SK-N-SH treated with all-trans-retinoic acid at 6 μM for 48 hours (cell line): Measurements from ENCODE around the gene AP2A2.

Source experiments
- ARNTL ChIP-seq: fragments of 450-650 bp; formaldehyde crosslinking; IDR thresholded peaks from 2 replicates; pipeline ENCODE4 v1.5.0; 2020; ENCODE audit warnings: low read depth, mild to moderate bottlenecking, moderate library complexity, borderline replicate concordance
- ESRRG ChIP-seq: fragments of 250-450 bp; sonication (Bioruptor Pico); IDR thresholded peaks from 2 replicates; pipeline ENCODE4 v1.6.1; 2021; ENCODE audit warnings: mild to moderate bottlenecking
- OSR1 ChIP-seq: fragments of 250-450 bp; sonication (Bioruptor Pico); IDR thresholded peaks from 2 replicates; pipeline ENCODE4 v1.8.0; 2022; ENCODE audit warnings: moderate library complexity, mild to moderate bottlenecking, inconsistent platforms
- PATZ1 ChIP-seq: fragments of 250-450 bp; sonication (Bioruptor Pico); IDR thresholded peaks from 2 replicates; pipeline ENCODE4 v1.8.0; 2020; ENCODE audit warnings: mild to moderate bottlenecking, moderate library complexity, borderline replicate concordance
- RARB ChIP-seq: fragments of 250-450 bp; sonication (Bioruptor Pico); IDR thresholded peaks from 2 replicates; pipeline ENCODE4 v1.8.0; 2021; ENCODE audit warnings: mild to moderate bottlenecking, moderate library complexity
- ZC3H10 ChIP-seq: fragments of 250-450 bp; sonication (Bioruptor Pico); IDR thresholded peaks from 2 replicates; pipeline ENCODE4 v1.5.1; 2021; ENCODE audit warnings: mild to moderate bottlenecking, moderate library complexity
- ZFP3 ChIP-seq: fragments of 250-450 bp; sonication (Bioruptor Pico); IDR thresholded peaks from 2 replicates; pipeline ENCODE4 v1.5.0; 2020; ENCODE audit warnings: mild to moderate bottlenecking, moderate library complexity
- ZNF565 ChIP-seq: fragments of 450-650 bp; formaldehyde crosslinking; conservative IDR thresholded peaks from 2 replicates; pipeline ENCODE4 v1.5.0; 2020; ENCODE audit warnings: low read depth, mild to moderate bottlenecking, moderate library complexity
- ZNF8 ChIP-seq: fragments of 450-650 bp; formaldehyde crosslinking; IDR thresholded peaks from 2 replicates; pipeline ENCODE4 v1.5.0; 2020; ENCODE audit warnings: mild to moderate bottlenecking, moderate library complexity
- TF ChIP-seq, protein P1 (sequence below): fragments of 250-450 bp; sonication (Bioruptor Pico); IDR thresholded peaks from 2 replicates; pipeline ENCODE4 v1.5.1; 2020; ENCODE audit warnings: low read depth, mild to moderate bottlenecking, moderate library complexity
- TF ChIP-seq, protein P2 (sequence below): fragments of 250-450 bp; sonication (Bioruptor Pico); IDR thresholded peaks from 2 replicates; pipeline ENCODE4 v1.8.0; 2021; ENCODE audit warnings: low read depth, mild to moderate bottlenecking, moderate library complexity, borderline replicate concordance

GRCh38 chr11:897253-898142 is 28.2 kb upstream of the AP2A2 start:
- TF ChIP-seq ARNTL (no peak), ZNF565 (CRISPR knock-in tag) (no peak), RARB (CRISPR knock-in tag) (no peak), ZNF8 (CRISPR knock-in tag) (no peak), ZC3H10 (CRISPR knock-in tag) (no peak), OSR1 (no peak), PATZ1 (CRISPR knock-in tag) (no peak), ESRRG (CRISPR knock-in tag) (no peak), ZFP3 (CRISPR knock-in tag) (no peak)
- TF ChIP-seq, protein P1, sequence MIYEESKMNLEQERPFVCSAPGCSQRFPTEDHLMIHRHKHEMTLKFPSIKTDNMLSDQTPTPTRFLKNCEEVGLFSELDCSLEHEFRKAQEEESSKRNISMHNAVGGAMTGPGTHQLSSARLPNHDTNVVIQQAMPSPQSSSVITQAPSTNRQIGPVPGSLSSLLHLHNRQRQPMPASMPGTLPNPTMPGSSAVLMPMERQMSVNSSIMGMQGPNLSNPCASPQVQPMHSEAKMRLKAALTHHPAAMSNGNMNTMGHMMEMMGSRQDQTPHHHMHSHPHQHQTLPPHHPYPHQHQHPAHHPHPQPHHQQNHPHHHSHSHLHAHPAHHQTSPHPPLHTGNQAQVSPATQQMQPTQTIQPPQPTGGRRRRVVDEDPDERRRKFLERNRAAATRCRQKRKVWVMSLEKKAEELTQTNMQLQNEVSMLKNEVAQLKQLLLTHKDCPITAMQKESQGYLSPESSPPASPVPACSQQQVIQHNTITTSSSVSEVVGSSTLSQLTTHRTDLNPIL (CRISPR knock-in tag): no peak
- TF ChIP-seq, protein P2, sequence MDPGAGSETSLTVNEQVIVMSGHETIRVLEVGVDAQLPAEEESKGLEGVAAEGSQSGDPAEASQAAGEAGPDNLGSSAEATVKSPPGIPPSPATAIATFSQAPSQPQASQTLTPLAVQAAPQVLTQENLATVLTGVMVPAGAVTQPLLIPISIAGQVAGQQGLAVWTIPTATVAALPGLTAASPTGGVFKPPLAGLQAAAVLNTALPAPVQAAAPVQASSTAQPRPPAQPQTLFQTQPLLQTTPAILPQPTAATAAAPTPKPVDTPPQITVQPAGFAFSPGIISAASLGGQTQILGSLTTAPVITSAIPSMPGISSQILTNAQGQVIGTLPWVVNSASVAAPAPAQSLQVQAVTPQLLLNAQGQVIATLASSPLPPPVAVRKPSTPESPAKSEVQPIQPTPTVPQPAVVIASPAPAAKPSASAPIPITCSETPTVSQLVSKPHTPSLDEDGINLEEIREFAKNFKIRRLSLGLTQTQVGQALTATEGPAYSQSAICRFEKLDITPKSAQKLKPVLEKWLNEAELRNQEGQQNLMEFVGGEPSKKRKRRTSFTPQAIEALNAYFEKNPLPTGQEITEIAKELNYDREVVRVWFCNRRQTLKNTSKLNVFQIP (CRISPR knock-in tag): no peak
